ENCODE results near the gene PPP3R1. TPM values are rescaled to one million over a fixed set of nuclear protein-coding genes. Genes with fewer than 3 reads are reported as not detected.

Gene PPP3R1
- total RNA-seq, 2 experiments from 2014 or later = 69.8 to 70.3 TPM

DNA sequence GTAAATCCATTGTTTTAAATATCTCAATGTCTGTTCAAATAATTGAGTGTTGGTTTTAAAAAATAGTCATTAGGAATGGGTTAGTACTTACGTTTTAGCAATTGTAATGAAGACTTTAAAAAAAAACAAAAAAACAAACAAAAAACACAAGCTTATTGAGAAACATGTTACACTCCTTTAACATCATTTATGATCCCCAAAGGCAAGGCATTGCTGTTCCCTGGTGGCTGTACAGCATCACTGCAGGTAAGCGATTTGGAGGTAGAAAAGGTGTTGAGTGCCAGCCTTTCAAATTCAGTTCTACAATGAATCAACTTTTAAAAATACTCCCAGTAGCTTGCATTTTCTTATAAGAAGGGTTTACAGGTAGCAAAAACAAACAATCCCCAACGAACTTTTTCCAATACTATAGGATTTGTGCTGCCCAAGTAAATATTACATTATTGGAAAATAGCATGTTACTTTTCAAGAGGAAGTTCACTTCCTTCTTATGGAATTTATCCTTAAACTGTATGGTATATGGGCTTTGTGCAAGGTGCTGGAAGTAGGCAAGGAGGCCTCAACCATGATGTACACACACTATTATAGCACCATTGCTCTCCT is 39.9 kb upstream of the PPP3R1 start:
- H3K27ac Mint-ChIP-seq = no peak overlapping the region
- Histone ChIP-seq H3K4me1 (ENCODE audit: insufficient read depth, low read length) (no peaks in the 10 kb centered on the region), H3K27ac (ENCODE audit: low read depth in 1 of 2, low read length in 2 of 2) (no peak overlapping the region), H3K9me3 (ENCODE audit: control insufficient read depth in 1 of 2, insufficient read depth in 1 of 2, low read length in 2 of 2) (no peaks in the 10 kb centered on the region), H3K27me3 (ENCODE audit: control insufficient read depth in 1 of 2, insufficient read depth in 2 of 2, low read length in 2 of 2) (peaks cover 0 to 4% of the 10 kb centered on the region in 2 experiments), H3K36me3 (ENCODE audit: insufficient read depth, low read length) (no peaks in the 10 kb centered on the region), H3K4me3 (ENCODE audit: low read length) (no peak overlapping the region)
- intact Hi-C loops (cut with DNase I, micrococcal nuclease) = loop anchor here in 1 of 2 experiments (1.0 kb wide), 1 partner anchor 170 kb away; no protein-coding TSS in a partner anchor
- ChIA-PET POLR2A (no interaction called here), CTCF (interaction anchor here (0.6 to 1.6 kb wide), 9 partner anchors 9 to 173 kb away, joined by 3 to 10 read pairs (median 3); no protein-coding TSS in a partner anchor)
- H3K9me3 Mint-ChIP-seq = no peaks in the 10 kb centered on the region
- H3K4me1 Mint-ChIP-seq (ENCODE audit: low read depth) = no peaks in the 10 kb centered on the region
- H3K36me3 Mint-ChIP-seq (ENCODE audit: low read depth) = no peaks in the 10 kb centered on the region
- peaks cover 14% of the 10 kb centered on the region for H3K27me3 Mint-ChIP-seq
- ATAC-seq (ENCODE audit: poor library complexity) (no peak), DNase-seq (peak in 5 of 14 experiments; percentile 6 to 51 (median 28))
- no peak overlapping the region for H3K4me3 Mint-ChIP-seq
- TF ChIP-seq, protein P1, sequence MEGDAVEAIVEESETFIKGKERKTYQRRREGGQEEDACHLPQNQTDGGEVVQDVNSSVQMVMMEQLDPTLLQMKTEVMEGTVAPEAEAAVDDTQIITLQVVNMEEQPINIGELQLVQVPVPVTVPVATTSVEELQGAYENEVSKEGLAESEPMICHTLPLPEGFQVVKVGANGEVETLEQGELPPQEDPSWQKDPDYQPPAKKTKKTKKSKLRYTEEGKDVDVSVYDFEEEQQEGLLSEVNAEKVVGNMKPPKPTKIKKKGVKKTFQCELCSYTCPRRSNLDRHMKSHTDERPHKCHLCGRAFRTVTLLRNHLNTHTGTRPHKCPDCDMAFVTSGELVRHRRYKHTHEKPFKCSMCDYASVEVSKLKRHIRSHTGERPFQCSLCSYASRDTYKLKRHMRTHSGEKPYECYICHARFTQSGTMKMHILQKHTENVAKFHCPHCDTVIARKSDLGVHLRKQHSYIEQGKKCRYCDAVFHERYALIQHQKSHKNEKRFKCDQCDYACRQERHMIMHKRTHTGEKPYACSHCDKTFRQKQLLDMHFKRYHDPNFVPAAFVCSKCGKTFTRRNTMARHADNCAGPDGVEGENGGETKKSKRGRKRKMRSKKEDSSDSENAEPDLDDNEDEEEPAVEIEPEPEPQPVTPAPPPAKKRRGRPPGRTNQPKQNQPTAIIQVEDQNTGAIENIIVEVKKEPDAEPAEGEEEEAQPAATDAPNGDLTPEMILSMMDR (IDR thresholded peaks at IDR 0.05) = peak; percentile 44

DNA sequence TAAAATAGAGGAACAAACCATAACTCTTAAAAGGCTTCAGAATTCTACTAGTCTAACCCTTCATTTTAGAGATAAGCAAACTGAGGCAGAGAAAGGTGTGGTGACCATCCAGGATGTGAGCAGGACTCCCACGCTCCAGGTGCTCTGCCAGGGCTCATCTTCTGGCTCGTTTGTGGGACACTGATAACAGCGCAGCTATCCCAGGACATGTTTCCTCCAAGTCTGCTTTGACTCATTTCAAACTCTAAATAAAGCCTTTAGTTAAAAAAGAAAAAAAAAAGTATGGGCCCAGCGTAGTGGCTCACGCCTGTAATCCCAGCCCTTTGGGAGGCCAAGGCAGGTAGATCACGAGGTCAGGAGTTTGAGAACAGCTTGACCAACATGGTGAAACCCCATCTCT is 39.0 kb upstream of the PPP3R1 start:
- H3K4me3 Mint-ChIP-seq = no peak overlapping the region
- Histone ChIP-seq H3K4me3 (ENCODE audit: low read length) (no peak overlapping the region), H3K27me3 (ENCODE audit: control insufficient read depth in 1 of 2, insufficient read depth in 2 of 2, low read length in 2 of 2) (peaks cover 0 to 4% of the 10 kb centered on the region in 2 experiments), H3K4me1 (ENCODE audit: insufficient read depth, low read length) (no peaks in the 10 kb centered on the region), H3K9me3 (ENCODE audit: control insufficient read depth in 1 of 2, insufficient read depth in 1 of 2, low read length in 2 of 2) (no peaks in the 10 kb centered on the region), H3K27ac (ENCODE audit: low read depth in 1 of 2, low read length in 2 of 2) (no peak overlapping the region), H3K36me3 (ENCODE audit: insufficient read depth, low read length) (no peaks in the 10 kb centered on the region)
- CTCF ChIA-PET = interaction anchor here (1.5 to 1.6 kb wide), 2 partner anchors 150 to 168 kb away, joined by 6 to 10 read pairs; no protein-coding TSS in a partner anchor
- H3K27ac Mint-ChIP-seq = no peak overlapping the region
- H3K36me3 Mint-ChIP-seq (ENCODE audit: low read depth) = no peaks in the 10 kb centered on the region
- TF ChIP-seq, protein P1 (IDR thresholded peaks at IDR 0.05) = no peak
- intact Hi-C loops (cut with DNase I, micrococcal nuclease) = no loop called here
- no peak for ATAC-seq (ENCODE audit: poor library complexity)
- H3K4me1 Mint-ChIP-seq (ENCODE audit: low read depth) = no peaks in the 10 kb centered on the region
- POLR2A ChIA-PET = no interaction called here
- no peak for DNase-seq
- no peaks in the 10 kb centered on the region for H3K9me3 Mint-ChIP-seq
- peaks cover 20% of the 10 kb centered on the region for H3K27me3 Mint-ChIP-seq

DNA sequence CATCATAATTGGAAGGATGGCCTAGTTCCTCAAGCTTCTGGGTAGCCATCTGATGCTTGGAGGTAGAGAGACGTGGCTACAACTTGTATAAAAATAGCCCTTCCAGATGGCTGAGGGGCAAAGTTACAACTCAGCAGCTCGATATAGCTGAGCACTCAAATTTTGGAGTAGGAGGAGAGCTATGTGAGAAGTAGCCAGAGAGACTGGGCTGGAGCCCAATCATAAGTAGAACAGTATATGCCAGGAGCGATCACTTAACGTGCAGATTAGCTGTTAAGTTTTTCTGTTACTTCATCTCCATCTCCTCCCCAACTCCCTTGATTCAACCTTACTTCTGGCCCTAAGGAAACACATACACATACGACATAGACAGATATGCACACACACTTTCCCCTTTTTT is 38.6 kb upstream of the PPP3R1 start:
- POLR2A ChIA-PET = no interaction called here
- H3K4me1 Mint-ChIP-seq (ENCODE audit: low read depth) = no peaks in the 10 kb centered on the region
- CTCF ChIA-PET = interaction anchor here (1.6 kb wide), 1 partner anchor 151 kb away, joined by 6 read pairs; no protein-coding TSS in a partner anchor

More for the DNA sequence above, 38.6 kb upstream of the PPP3R1 start:
- Mint-ChIP-seq H3K4me3 (no peak overlapping the region), H3K27ac (no peak overlapping the region), H3K27me3 (peaks cover 23% of the 10 kb centered on the region), H3K9me3 (no peaks in the 10 kb centered on the region), H3K36me3 (ENCODE audit: low read depth) (no peaks in the 10 kb centered on the region)
- peaks cover 0 to 4% of the 10 kb centered on the region in 2 experiments for H3K27me3 ChIP-seq (ENCODE audit: control insufficient read depth in 1 of 2, insufficient read depth in 2 of 2, low read length in 2 of 2)
- TF ChIP-seq, protein P1 (IDR thresholded peaks at IDR 0.05) = no peak
- no peaks in the 10 kb centered on the region for H3K4me1 ChIP-seq (ENCODE audit: insufficient read depth, low read length)
- H3K4me3 ChIP-seq (ENCODE audit: low read length) = no peak overlapping the region
- H3K36me3 ChIP-seq (ENCODE audit: insufficient read depth, low read length) = no peaks in the 10 kb centered on the region
- no peaks in the 10 kb centered on the region for H3K9me3 ChIP-seq (ENCODE audit: control insufficient read depth in 1 of 2, insufficient read depth in 1 of 2, low read length in 2 of 2)
- intact Hi-C loops (cut with DNase I, micrococcal nuclease) = no loop called here
- H3K27ac ChIP-seq (ENCODE audit: low read depth in 1 of 2, low read length in 2 of 2) = no peak overlapping the region
- ATAC-seq (ENCODE audit: poor library complexity) (no peak), DNase-seq (no peak)

Data from CD4-positive, alpha-beta T cell (primary cell).